Activated CD8-positive, alpha-beta memory T cell treated with anti-CD3 and anti-CD28 coated beads, Interleukin-2, amount 50 U/mL, for 4 hours (primary cell): Measurements from ENCODE around the gene AFM.

Experiments
- DNase-seq: peaks from one replicate; pipeline ENCODE4 v3.0.0-alpha.2; 2020

AFM gene

DNA sequence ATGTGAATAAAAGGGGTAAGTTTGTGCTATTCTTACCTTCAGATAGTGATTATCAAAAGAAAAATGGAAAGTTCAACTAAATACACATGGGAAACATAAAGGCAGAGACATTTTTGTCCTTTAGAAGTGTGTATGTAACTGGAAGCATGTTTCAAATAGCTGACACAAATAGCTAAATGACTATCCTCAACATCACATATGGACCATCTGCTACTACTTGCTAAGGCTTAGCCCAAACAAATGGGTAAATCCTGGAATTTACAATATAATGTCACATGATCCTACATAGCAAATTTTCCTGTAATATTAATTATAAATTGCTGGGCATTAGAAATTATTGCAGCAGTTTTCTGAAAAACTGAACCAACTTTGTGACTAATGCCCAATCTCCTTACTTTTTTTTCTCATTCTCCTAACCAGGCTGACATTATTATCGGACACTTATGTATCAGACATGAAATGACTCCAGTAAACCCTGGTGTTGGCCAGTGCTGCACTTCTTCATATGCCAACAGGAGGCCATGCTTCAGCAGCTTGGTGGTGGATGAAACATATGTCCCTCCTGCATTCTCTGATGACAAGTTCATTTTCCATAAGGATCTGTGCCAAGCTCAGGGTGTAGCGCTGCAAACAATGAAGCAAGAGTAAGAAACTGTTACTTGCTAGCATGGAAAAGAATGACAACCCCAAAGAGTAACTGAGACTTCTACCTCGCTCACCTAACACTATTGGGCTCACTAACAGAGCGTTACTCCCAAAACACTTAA lies 29.4 kb upstream of the AFM start:
- no peak for DNase-seq

DNA sequence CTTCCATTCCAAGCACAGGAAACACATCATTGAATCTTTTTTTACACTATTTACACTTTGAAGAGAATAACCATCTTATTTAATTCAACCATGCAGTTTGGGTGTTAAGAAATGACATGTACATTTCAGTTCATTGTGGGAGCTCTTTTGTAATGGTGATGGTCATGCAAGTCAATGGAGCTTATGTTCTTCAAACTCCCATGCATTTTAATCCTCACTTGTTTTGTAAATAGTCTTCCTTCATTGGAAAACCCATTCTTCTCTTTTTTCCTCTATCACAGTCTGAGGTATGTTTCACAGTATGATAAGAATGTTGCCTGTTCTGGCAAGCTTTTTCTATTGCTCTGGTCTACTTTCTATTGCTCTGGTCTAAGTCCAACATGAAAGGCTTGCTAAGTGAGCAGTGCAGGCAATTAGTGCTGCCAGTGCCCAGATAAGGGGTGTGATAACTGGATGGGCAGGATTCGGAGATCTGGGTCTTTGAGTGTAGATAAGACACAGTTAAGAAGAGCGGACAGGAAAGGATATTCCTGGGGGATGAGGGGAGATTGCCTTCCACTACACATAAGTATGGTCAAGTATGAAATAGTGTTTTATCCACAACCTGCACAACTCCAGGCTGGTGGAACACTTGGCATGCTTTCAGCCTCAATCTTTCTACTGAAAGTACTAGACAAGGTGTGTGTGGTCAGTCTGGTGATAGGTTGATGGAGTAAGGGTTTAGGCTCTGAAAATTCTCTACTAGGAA lies 28.4 kb upstream of the AFM start:
- DNase-seq: no peak

DNA sequence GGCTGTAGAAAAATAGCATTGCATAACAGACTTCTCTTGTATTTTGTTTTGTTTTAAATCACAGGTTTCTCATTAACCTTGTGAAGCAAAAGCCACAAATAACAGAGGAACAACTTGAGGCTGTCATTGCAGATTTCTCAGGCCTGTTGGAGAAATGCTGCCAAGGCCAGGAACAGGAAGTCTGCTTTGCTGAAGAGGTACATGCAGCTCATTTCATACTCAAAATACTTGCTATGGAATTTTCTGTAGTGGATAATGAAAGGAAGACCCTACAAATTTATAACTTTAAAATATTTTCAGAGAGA lies 27.9 kb upstream of the AFM start:
- no peak for DNase-seq

DNA sequence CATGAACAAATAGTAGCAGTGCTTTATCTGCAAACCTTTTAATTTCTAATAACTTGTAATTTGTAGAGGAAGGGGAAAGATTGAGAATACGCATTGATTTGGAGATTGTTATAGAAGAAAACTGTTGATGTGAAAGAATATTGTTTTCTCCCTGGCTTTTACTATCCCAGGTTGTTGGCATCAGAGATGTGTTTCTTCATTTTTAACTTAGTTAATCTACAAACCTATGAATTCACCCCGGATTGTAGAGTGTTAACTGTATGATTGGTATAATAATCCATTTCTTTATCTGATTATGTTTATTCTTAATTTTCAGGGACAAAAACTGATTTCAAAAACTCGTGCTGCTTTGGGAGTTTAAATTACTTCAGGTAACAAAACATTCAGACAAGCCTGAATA lies 26.6 kb upstream of the AFM start:
- DNase-seq: no peak

DNA sequence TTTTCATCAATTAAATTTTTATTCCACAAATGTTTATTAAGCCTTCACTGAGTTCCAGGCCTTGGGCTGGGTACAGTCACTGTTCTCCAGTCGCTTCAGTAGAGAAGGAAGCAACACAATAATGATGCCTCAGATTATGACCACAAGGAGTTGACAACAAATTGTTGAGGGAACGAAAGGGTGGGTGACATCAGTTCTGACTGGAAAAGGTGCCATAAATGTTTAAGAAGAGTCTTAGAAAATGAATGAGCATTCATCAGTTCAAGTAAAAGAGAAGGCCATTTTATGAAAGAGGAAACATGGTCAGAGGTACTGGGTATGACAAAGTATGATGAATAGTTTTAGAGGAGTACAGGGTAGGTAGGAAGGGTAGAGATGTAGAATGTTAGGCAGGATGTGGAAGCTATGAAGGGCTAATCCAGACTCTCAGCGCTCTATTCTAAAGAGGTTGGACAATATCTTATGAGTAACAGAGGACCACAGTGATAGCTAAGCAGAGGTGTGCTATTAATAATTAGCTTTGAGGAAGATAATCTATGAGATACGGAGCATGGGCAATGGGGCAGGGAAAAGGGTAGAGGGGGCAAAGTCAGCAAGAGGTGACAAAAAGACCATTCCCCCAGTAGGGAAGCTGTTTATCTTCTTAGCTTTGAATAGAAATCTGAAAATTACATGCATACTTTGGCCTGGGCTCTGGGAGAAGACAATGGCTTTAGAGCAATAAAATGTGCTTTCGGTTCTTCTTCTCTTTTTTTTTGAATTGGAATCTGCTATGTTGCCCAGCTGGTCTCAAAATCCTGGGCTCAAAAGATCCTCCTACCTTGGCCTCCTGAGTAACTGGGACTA lies 25.1 kb upstream of the AFM start:
- DNase-seq: no peak

DNA sequence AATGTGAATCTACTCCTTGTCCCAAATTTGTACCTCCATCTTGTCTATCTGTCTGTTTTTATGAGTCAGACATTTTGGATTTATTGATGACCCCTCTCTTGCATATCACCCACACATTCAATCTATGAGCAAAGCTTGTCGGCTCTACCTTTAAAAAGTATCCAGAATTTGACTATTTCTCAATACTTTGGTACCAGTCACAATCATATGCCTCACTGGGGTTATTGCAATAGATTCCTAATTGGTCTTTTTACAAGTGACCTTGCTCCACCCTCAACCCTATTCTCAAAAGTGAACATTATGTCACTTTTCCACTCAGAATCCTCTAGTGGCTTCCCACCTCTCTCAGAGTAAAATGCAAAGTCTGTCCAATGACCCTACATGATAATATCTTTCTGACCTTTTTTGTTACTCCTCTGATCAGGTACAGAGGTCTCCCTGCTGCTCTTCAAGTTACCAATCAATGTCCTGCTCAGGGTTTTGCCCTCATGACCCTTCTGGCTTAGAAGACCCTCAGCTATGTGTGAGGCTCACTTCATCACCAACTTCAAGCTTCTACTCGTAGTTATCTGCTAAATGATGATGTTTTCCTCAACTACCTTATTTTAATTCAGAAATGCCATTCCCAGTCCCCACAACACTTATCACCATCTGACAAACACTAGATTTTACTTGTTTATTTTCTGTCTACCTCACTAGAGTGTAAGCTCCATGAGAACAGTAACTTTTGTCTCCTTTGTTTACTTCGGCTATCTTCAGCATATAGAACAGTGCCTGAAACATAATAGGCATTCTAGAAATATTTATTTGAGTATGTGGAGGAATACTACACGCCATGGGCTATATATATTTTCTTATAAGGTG lies 23.1 kb upstream of the AFM start:
- DNase-seq: no peak

DNA sequence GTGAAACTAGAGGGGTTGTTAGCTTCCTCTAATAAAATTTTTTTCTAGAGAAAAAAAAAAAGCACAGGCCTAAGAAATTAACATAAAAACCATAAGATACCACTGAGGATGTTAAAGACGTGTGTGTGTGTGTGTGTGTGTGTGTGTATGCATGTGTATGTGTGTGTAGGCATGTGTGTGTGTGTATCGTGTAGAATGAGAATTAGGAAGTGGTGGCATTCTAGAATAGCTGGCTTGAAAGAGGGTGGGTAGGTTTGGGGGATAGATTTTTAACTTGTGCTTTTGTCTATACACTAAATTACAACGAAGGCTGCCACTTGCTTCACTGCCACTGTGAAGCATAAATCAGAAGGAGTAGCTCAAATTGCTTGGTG lies 22.5 kb upstream of the AFM start:
- no peak for DNase-seq

DNA sequence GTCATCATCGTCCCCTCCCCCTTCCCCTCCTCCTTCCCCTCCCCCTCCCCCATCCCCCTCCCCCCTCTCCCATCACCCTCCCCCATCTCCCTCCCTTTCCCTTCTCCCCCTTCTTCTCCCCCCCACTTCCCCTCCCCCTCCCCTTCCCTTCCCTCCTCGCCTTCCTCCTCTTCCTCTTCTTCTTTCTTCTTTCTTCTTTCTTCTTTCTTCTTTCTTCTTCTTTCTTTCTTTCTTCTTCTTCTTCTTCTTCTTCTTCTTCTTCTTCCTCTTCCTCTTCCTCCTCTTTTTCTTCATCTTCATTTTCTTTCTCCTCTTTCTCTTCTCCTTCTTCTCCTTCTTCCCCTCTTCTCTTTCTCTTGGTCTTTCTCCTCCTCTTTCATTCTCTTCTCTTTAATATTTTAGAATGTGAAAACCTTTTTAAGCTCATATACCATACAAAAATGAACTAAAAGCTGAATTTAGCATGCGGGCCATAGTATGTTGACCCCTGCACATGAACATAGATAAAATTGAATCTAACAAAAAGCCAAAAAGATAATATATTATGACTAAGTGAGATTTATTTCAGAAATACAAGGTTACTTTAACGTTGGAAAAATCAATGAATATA lies 20.5 kb upstream of the AFM start:
- DNase-seq: no peak

DNA sequence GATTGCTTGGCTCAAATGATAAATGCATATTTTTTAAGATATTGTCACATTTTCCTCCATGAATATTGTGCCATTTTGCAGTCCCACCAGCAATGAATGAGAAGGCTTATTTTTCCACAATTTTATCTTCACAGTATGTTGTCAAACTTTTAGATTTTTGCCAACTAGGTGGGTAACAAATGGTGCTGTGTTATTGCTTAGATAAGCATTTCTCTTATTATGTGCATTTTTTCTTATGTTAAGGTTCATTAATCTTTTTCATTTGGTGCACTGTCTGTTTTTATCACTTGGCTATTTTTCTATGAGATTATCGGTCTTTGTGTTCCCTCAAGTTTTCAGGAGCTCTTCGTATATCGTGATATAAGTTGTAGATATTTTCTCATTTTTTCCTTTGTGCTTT lies 13.4 kb upstream of the AFM start:
- no peak for DNase-seq

DNA sequence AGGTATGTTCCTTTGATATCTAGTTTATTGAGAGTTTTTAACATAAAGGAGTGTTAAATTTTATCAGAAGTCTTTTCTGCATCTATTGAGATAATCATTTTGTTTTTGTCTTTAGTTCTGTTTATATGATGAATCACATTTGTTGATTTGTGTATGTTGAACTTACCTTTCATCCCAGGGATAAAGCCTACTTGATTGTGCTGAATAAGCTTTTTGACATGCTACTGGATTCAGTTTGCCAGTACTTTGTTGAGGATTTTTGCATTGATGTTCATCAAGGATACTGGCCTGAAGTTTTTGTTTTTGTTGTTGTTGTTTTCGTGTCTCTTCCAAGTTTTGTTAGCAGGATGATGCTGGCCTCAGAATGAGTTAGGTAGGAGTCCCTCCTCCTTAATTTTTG lies 10.8 kb upstream of the AFM start:
- no peak for DNase-seq

DNA sequence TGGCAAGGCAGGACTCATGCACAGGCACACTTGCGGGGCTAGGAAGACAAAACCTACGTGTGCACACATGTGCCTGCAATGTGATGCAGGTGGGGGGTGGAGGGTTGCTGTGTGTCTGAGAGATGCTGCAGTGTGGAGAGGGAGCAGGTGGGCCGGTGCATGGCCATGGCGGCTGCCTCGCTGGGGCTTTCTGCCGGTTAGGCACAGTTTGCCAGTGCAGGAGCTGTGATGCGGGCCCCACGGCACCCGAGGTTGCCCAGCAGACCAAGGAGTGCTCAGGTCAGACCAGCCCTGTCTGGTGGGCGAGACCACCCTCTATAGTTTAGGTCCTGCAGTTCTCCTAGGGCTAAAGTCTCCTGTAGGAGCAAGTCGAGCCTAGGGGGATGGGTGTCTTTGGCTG lies 4.4 kb upstream of the AFM start:
- no peak for DNase-seq

DNA sequence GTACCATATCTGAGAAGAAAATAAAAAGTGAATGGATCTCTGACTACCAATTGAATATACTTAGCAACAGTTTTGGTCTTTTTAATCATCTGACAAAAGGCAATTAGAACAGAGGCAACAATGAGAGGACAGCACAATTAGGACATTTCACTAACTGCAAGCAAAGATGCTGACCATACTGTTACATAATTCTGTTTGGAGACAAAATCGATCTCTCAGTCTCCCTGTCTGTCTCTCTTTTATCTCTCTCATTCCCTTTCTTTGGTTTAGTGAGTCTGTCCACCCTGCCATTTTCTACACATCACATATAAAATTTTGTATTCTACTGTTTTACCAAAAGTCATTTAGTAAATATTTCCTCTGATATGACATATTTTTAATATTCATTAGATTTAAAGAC lies 2.2 kb upstream of the AFM start:
- no peak for DNase-seq

DNA sequence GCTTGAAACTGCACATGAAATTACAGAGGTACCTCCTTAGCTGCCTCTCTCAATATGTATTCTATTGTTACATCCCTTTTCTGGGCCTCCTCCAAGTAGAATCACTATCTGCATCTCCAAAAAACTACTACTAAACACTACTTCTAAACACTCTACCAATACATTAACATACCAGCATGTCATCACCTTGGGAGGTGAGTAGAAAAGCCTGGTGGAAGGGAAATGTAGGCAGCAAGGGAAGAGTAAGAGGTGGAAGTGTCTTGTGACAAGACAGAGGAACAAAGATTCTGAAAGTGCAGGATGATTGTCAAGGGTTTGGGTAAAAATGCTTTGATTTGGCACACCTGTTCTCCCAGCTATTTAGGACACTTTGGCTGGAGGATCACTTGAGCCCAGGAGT lies 3.5 kb downstream of the AFM start:
- DNase-seq: no peak

DNA sequence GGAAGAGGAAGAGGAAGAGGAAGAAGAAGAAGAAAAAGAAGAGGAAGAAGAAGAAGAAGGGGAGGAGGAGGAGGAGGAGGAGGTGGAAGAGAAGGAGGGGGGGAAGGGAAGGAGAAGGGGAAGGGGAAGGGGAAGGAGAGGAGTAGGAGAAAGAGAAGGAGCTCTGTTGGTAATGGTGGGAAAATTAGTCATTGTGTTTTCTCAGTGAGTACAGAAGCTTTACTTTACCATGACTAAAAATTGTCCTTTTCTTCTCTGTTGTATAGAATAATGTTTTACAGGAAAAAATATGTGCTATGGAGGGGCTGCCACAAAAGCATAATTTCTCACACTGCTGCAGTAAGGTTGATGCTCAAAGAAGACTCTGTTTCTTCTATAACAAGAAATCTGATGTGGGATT lies 4.1 kb downstream of the AFM start:
- DNase-seq: no peak

DNA sequence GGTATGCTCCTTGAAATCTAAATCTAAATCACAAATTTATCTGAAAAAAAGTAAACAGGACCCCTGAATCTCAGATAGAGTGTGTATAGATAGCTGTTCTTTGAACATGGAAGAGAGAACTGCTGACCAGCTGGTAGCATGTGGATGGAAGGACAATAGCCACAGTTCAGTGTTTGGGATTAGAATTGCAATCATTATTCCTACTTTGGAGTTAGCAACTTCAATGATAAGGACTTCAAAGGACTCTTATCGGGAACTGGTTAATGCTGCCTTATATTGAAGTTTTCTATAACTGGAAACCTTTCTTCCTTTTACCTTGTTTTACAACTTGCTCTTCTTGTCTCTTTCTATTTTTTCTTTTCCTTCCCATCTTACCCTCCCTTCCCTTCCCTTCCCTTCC lies 5.0 kb downstream of the AFM start:
- no peak for DNase-seq

DNA sequence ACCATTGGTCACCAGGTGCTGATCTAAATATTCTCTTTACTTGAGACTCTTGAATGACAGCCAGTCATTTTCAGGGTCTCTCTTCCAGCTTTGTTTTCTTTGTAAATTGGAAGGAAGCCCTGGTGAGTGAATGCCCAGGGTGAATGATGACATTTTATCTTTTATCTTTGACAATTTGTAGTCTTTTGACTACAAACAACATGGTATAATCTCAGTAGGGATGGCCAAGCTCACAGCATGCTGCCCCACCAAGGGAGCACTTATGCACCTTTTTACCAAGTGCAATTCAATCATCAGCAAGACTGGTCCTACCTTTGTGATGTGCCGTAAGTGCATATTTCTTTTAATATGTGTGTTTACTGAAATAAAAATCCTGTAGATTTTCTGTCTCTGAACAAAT lies 5.7 kb downstream of the AFM start:
- DNase-seq: no peak

DNA sequence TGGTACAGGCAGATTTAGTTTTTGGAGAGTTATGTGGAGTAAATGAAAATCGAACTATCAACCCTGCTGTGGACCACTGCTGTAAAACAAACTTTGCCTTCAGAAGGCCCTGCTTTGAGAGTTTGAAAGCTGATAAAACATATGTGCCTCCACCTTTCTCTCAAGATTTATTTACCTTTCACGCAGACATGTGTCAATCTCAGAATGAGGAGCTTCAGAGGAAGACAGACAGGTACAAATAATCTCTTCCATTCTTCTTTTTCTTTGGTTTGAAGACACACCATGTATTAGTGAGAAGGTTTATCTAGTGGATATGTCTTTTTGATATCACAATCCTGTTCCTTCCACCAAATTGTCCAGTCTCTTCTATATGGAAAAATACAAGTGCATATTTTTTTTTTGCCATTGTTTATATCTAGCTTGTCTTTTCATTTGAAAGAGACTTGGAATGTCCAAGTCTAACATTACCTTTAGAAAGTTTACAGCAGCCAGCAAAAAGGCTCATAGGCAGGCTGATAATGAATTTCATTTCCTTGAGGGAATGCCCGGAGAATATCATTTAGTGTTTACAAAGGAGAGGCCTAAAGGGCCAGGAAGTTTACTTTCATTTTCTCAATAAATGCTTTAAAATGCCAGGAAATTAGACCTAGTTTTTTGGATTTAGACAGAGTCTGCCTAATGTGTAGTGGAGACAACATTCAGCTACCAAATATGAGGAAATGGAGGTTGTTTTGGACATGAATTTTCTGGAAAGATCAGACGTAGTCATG lies 18.6 kb downstream of the AFM start:
- DNase-seq: no peak

DNA sequence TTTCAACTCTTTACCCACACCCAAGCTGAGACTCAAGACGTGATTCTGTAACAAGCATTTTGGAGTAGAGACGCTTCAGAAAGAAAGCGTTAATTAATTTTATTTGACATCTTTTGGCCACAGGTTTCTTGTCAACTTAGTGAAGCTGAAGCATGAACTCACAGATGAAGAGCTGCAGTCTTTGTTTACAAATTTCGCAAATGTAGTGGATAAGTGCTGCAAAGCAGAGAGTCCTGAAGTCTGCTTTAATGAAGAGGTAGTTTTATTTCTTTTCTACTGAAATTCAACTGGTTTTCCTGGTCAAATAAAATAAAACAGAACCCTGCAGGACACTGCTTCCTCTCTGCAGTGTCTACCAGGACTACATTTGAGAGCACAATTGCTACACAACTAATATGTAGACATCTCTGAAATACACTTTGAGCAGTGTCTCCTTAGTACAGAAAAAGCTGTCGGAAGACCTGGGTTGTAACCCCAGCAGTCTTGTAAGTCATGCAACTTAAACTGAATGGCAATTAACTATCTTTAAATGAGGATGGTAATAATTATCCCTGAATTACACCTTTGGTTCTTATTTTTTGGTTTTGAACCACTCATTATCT lies 20.2 kb downstream of the AFM start:
- no peak for DNase-seq

DNA sequence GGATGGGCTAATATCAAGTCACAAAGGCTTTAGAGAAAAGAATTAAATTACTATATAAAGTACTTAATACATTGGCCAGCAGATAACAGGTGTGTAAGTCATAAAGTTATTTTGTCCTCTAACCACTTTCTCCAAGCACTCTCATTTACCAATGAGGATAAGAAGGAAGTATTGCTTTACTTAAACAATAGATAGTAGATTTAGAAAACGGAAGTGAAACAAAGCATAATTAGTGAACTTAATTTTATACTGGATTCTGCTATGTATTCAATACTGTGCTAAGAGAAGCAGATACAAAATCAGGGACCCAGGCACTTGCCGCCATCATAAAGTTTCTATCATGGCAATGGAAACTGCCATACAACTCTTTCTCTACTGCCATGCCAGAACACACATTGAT lies 24.0 kb downstream of the AFM start:
- no peak for DNase-seq

DNA sequence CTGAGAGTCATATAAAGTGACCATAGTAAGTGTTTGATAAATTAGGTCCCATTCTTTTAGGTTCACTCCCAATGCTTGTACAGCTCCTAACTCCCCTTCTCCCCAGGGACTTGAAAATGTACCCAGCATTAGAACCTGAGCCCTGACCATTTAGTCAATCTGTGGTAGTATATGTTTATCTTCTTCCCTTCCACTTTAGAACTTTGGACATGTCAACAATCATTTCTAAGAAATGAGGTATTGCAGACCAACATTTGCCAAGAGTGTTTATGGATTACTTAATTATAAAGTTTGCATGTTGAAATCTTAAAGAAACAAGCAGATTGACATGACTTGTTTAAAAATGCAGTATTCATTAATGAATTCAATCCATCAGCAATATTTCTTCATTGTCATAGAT lies 26.0 kb downstream of the AFM start:
- DNase-seq: no peak

DNA sequence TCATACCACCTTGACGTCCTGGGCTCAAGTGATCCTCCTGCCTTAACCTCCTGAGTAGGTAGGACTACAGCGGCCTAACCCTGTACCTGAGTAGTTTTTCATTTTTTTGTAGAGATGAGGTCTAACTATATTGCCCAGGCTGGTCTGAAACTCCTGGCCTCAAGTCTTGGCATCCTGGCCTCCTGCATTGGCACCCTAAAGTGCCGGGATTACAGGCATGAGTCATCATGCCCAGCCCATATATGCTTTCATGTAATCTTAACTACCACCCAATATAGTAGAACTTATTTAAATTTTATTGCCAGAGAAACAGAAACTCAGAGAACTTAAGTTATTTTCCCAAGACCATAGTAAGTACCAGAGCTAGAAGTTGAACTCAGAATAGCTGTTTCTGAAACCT lies 27.1 kb downstream of the AFM start:
- no peak for DNase-seq

DNA sequence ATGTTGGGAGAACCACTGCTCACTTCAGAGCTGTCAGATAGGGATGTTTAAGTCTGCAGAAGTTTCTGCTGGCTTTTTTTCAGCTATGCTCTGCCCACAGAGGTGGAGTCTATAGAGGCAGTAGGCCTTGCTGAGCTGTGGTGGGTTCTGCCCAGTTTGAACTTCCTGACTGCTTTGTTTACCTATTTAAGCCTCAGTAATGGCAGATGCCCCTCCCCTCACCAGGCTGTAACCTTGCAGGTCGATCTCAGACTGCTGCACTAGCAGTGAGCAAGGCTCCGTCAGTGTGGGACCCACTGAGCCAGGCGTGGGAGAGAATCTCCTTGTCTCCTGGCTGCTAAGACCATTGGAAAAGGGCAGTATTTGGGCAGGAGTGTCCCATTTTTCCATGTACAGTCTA lies 36.8 kb downstream of the AFM start:
- no peak for DNase-seq
